HepG2 (cell line): ENCODE data around the gene SLC4A2. TPM values are rescaled to one million over a fixed set of nuclear protein-coding genes. Genes with fewer than 3 reads are reported as not detected.

Source experiments
- ATAC-seq: fragments of 200-7000 bp; cut with Tn5 transposase; 3 replicates; pipeline ENCODE4 v1.9.1; 2020; ENCODE audit warnings: mild to moderate bottlenecking, moderate library complexity
- Bru-seq: library from RNA; stranded (reverse); fragments of 400-500 nt; gene quantifications from one replicate; lab custom pipeline; 2021; lab: Mats Ljungman, UMichigan
- BruChase-seq, 2 experiments: library from RNA; stranded (reverse); fragments of 400-500 nt; gene quantifications; one replicate each; lab custom pipeline; 2021; lab: Mats Ljungman, UMichigan
- BruUV-seq: library from RNA; stranded (reverse); fragments of 400-500 nt; replicated peaks from 2 replicates; lab custom pipeline; 2021; lab: Mats Ljungman, UMichigan
- CTCF ChIA-PET: fragments of 300-600 bp; formaldehyde crosslinking; extraction: SDS; loops from one replicate; lab custom pipeline; 2021; ENCODE audit warnings: low total read pairs, inconsistent platforms, low intra/inter-chr PET ratio; lab: Yijun Ruan, JAX
- POLR2A ChIA-PET: fragments of 350-600 bp; sonication (Branson Sonifier 250); formaldehyde crosslinking; loops from one replicate; lab custom pipeline; 2020; ENCODE audit warnings: antibody characterized with exemption, inconsistent platforms; lab: Yijun Ruan, JAX
- DNase-seq: peaks from one replicate; pipeline ENCODE4 v3.0.0-alpha.2; 2015; ENCODE audit warnings: low spot score
- FAIRE-seq: peaks from 3 replicates; lab custom pipeline; 2011; peaks lifted over from hg19 to GRCh38; lab: Jason Lieb, UNC
- H2AFZ ChIP-seq: one replicate; pipeline ENCODE4 v1.6.1; 2011; ENCODE audit warnings: low read length, inconsistent platforms
- H3K27ac ChIP-seq: fragments of 300-600 bp; 3 replicates; pipeline ENCODE4 v1.8.0; 2011; ENCODE audit warnings: mixed run types, mild to moderate bottlenecking, mixed read lengths, low read length, inconsistent platforms; ENCODE audit not compliant: insufficient read depth; ENCODE audit errors: extremely low read length
- H3K27me3 ChIP-seq, 2 experiments: fragments of 200-600 bp in 1 of 2; 2 replicates in 1 of 2; 3 replicates in 1 of 2; pipeline versions ENCODE4 v1.6.0 to v1.8.0; 2011; ENCODE audit warnings: low read length in 2 of 2, mild to moderate bottlenecking in 2 of 2, moderate library complexity in 2 of 2, inconsistent platforms in 1 of 2; ENCODE audit not compliant: insufficient read depth in 2 of 2, control insufficient read depth in 1 of 2
- H3K36me3 ChIP-seq, 2 experiments: fragments of 200-600 bp in 1 of 2; replicated peaks in 1 of 2; 2 replicates in 1 of 2; 3 replicates in 1 of 2; pipeline versions ENCODE4 v1.5.1 to v1.8.0; 2011; ENCODE audit warnings: low read length in 2 of 2, inconsistent platforms in 1 of 2; ENCODE audit not compliant: insufficient read depth in 2 of 2, control insufficient read depth in 1 of 2
- H3K4me1 ChIP-seq: 2 replicates; pipeline ENCODE4 v1.5.1; 2012; ENCODE audit warnings: low read length, inconsistent platforms; ENCODE audit not compliant: insufficient read depth
- H3K4me2 ChIP-seq: 2 replicates; pipeline ENCODE4 v1.6.0; 2011; ENCODE audit warnings: low read depth, low read length, inconsistent platforms
- H3K4me3 ChIP-seq, 3 experiments: fragments of 200-600 bp in 1 of 3; sonication (generic), shearing (Covaris generic) in 1 of 3; replicated peaks in 1 of 3; 2 replicates each; pipeline ENCODE4 v1.5.1; 2011 to 2016; ENCODE audit warnings: low read length in 3 of 3, inconsistent platforms in 2 of 3, low read depth in 2 of 3, mild to moderate bottlenecking in 2 of 3, control low read depth in 1 of 3, mixed read lengths in 1 of 3; ENCODE audit not compliant: insufficient read depth in 1 of 3
- H3K79me2 ChIP-seq: one replicate; pipeline ENCODE4 v1.6.1; 2011; ENCODE audit warnings: low read length, inconsistent platforms; ENCODE audit not compliant: insufficient read depth
- H3K9ac ChIP-seq: 2 replicates; pipeline ENCODE4 v1.6.0; 2011; ENCODE audit warnings: mild to moderate bottlenecking, low read depth, low read length, inconsistent platforms; ENCODE audit not compliant: insufficient read depth
- H3K9me3 ChIP-seq: 2 replicates; pipeline ENCODE4 v1.5.1; 2012; ENCODE audit warnings: mild to moderate bottlenecking, low read length
- H4K20me1 ChIP-seq: 2 replicates; pipeline ENCODE4 v1.6.0; 2011; ENCODE audit warnings: inconsistent platforms, mild to moderate bottlenecking, low read length, moderate library complexity; ENCODE audit not compliant: insufficient read depth
- DR1 ChIP-seq: sonication (generic); formaldehyde crosslinking; IDR thresholded peaks from 2 replicates; pipeline ENCODE4 v1.8.0; 2021; ENCODE audit warnings: mild to moderate bottlenecking, missing genetic modification reagents, inconsistent platforms
- ESRRA ChIP-seq: sonication (generic); formaldehyde crosslinking; IDR thresholded peaks from 2 replicates; pipeline ENCODE4 v1.5.1; 2020; ENCODE audit warnings: mild to moderate bottlenecking, low read depth, missing genetic modification reagents
- KDM5A ChIP-seq: fragments of 200-600 bp; sonication (generic); IDR thresholded peaks from 2 replicates; pipeline ENCODE4 v1.7.0; 2018; ENCODE audit warnings: antibody characterized with exemption, mild to moderate bottlenecking, low read length, borderline replicate concordance
- SMAD1 ChIP-seq: sonication (generic); formaldehyde crosslinking; IDR thresholded peaks from 2 replicates; pipeline ENCODE4 v1.4.0; 2020; ENCODE audit warnings: missing genetic modification reagents, low read depth, mild to moderate bottlenecking, borderline replicate concordance
- TOPORS ChIP-seq: sonication (generic); formaldehyde crosslinking; IDR thresholded peaks from 2 replicates; pipeline ENCODE4 v1.8.0; 2023; ENCODE audit warnings: mild to moderate bottlenecking, missing genetic modification reagents
- ZNF660 ChIP-seq: sonication (generic); formaldehyde crosslinking; IDR thresholded peaks from 2 replicates; pipeline ENCODE4 v1.5.1; 2020; ENCODE audit warnings: mild to moderate bottlenecking, low read depth, missing genetic modification reagents, borderline replicate concordance
- ZNF703 ChIP-seq: sonication (generic); formaldehyde crosslinking; IDR thresholded peaks from 2 replicates; pipeline ENCODE4 v1.5.1; 2020; ENCODE audit warnings: missing genetic modification reagents, mild to moderate bottlenecking, moderate library complexity, borderline replicate concordance
- ZNF878 ChIP-seq: sonication (generic); formaldehyde crosslinking; IDR thresholded peaks from 2 replicates; pipeline ENCODE4 v1.8.1; 2023; ENCODE audit warnings: mild to moderate bottlenecking, missing genetic modification reagents, moderate library complexity
- WGBS: methylation state at CpG from one replicate; pipeline ENCODE4 v1.1.6; 2017; ENCODE audit warnings: low lambda C conversion rate; 5-methylcytosine and 5-hydroxymethylcytosine counted together
- in situ Hi-C: cut with HindIII; loops from 2 replicates; pipeline ENCODE4 v1.10.0; 2017; ENCODE audit warnings: low pct_unique_long_range_greater_than_20kb; ENCODE audit not compliant: extremely low pct_ligation_motif_present
- intact Hi-C: fragments of 100-400 bp; cut with micrococcal nuclease; formaldehyde crosslinking; loops from one replicate; pipeline ENCODE4 v1.10.0; 2022; ENCODE audit not compliant: unreplicated experiment
- long read RNA-seq, 2 experiments: library from RNA in 1 of 2; library from polyadenylated mRNA in 1 of 2; stranded (forward) in 1 of 2; unstranded in 1 of 2; transcript quantifications; one replicate each; pipeline ENCODE4 v2.0.0, GENCODE V29; 2019 to 2022
- polyA minus RNA-seq, 3 experiments: library from RNA; depleted of rRNA, polyadenylated mRNA; stranded (reverse); fragments of >200 nt; gene quantifications; 2 replicates each; pipeline ENCODE4 v1.2.3, GENCODE V29; 2011; ENCODE audit warnings: low replicate concordance in 1 of 3
- polyA plus RNA-seq, 8 experiments: library from polyadenylated mRNA; depleted of rRNA in 3 of 8; stranded (reverse) in 7 of 8; unstranded in 1 of 8; fragments of >200 nt; fragmentation: Illumina TruSeq in 4 of 8; extraction: Trizol in 4 of 8; gene quantifications; 2 replicates each; pipeline versions ENCODE4 v1.2.1 to v1.2.3, GENCODE V29; 2011 to 2016; ENCODE audit warnings: low read depth in 4 of 8, missing spikeins in 1 of 8, mixed read lengths in 1 of 8; ENCODE audit not compliant: insufficient read depth in 1 of 8
- total RNA-seq, 5 experiments: library from RNA; depleted of rRNA; stranded (reverse); fragments of >200 nt; fragmentation: Illumina TruSeq; extraction: Trizol; gene quantifications; 2 replicates each; pipeline ENCODE4 v1.2.3, GENCODE V29; 2016; ENCODE audit warnings: low read depth in 1 of 5
- TF ChIP-seq, protein P1 (sequence below): sonication (generic); formaldehyde crosslinking; IDR thresholded peaks from 2 replicates; pipeline ENCODE4 v1.5.0; 2020; ENCODE audit warnings: missing genetic modification reagents, mild to moderate bottlenecking, borderline replicate concordance
- TF ChIP-seq, protein P2 (sequence below): sonication (generic); formaldehyde crosslinking; IDR thresholded peaks from 2 replicates; pipeline ENCODE4 v1.8.1; 2023; ENCODE audit warnings: missing genetic modification reagents, mild to moderate bottlenecking, borderline replicate concordance

The SLC4A2 gene, protein sequence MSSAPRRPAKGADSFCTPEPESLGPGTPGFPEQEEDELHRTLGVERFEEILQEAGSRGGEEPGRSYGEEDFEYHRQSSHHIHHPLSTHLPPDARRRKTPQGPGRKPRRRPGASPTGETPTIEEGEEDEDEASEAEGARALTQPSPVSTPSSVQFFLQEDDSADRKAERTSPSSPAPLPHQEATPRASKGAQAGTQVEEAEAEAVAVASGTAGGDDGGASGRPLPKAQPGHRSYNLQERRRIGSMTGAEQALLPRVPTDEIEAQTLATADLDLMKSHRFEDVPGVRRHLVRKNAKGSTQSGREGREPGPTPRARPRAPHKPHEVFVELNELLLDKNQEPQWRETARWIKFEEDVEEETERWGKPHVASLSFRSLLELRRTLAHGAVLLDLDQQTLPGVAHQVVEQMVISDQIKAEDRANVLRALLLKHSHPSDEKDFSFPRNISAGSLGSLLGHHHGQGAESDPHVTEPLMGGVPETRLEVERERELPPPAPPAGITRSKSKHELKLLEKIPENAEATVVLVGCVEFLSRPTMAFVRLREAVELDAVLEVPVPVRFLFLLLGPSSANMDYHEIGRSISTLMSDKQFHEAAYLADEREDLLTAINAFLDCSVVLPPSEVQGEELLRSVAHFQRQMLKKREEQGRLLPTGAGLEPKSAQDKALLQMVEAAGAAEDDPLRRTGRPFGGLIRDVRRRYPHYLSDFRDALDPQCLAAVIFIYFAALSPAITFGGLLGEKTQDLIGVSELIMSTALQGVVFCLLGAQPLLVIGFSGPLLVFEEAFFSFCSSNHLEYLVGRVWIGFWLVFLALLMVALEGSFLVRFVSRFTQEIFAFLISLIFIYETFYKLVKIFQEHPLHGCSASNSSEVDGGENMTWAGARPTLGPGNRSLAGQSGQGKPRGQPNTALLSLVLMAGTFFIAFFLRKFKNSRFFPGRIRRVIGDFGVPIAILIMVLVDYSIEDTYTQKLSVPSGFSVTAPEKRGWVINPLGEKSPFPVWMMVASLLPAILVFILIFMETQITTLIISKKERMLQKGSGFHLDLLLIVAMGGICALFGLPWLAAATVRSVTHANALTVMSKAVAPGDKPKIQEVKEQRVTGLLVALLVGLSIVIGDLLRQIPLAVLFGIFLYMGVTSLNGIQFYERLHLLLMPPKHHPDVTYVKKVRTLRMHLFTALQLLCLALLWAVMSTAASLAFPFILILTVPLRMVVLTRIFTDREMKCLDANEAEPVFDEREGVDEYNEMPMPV
- total RNA-seq (2016; rRNA removed; fragmentation: Illumina TruSeq; extraction: Trizol) (47.4 and 73.4 TPM in 2 replicates), polyA plus RNA-seq (2011; rRNA removed) (46.0 and 51.9 TPM in 2 replicates), polyA minus RNA-seq (2011; rRNA and poly(A)+ RNA removed; ENCODE audit: low replicate concordance) (135 and 192 TPM in 2 replicates), Bru-seq, nascent RNA (percentile 61 among the genes with signal in this experiment), BruChase-seq, experiment 1, labeled RNA remaining after a 6-hour chase (percentile 87 among the genes with signal in this experiment), BruChase-seq, experiment 2, labeled RNA remaining after a 2-hour chase (percentile 78 among the genes with signal in this experiment)
- total RNA-seq (2016; cell fraction: cytosol; rRNA removed; fragmentation: Illumina TruSeq; extraction: Trizol; ENCODE audit: low read depth), result 8.6 and 14.7 TPM in 2 replicates
- total RNA-seq (2016; cell fraction: insoluble cytoplasmic fraction; rRNA removed; fragmentation: Illumina TruSeq; extraction: Trizol), result 34.8 and 77.4 TPM in 2 replicates
- 26.6 and 30.8 TPM in 2 replicates for total RNA-seq (2016; cell fraction: membrane; rRNA removed; fragmentation: Illumina TruSeq; extraction: Trizol)
- 63.4 and 65.4 TPM in 2 replicates for total RNA-seq (2016; cell fraction: nucleus; rRNA removed; fragmentation: Illumina TruSeq; extraction: Trizol)
- polyA plus RNA-seq (2011; cell fraction: cytosol; rRNA removed), result 27.2 and 39.8 TPM in 2 replicates
- polyA plus RNA-seq (2011; cell fraction: nucleus; rRNA removed), result 152 and 184 TPM in 2 replicates
- polyA plus RNA-seq (2012), result 43.5 and 58.1 TPM in 2 replicates
- 13.4 and 18.9 TPM in 2 replicates for polyA plus RNA-seq (2016; cell fraction: cytosol; fragmentation: Illumina TruSeq; extraction: Trizol; ENCODE audit: low read depth)
- polyA plus RNA-seq (2016; cell fraction: insoluble cytoplasmic fraction; fragmentation: Illumina TruSeq; extraction: Trizol; ENCODE audit: low read depth), result 43.1 and 59.0 TPM in 2 replicates
- 34.8 and 39.1 TPM in 2 replicates for polyA plus RNA-seq (2016; cell fraction: membrane; fragmentation: Illumina TruSeq; extraction: Trizol; ENCODE audit: low read depth)
- 204 and 209 TPM in 2 replicates for polyA plus RNA-seq (2016; cell fraction: nucleus; fragmentation: Illumina TruSeq; extraction: Trizol; ENCODE audit: insufficient read depth, low read depth)
- 36.1 and 36.4 TPM in 2 replicates for polyA minus RNA-seq (2011; cell fraction: cytosol; rRNA and poly(A)+ RNA removed)
- polyA minus RNA-seq (2011; cell fraction: nucleus; rRNA and poly(A)+ RNA removed), result 37.8 and 40.6 TPM in 2 replicates
- long read RNA-seq, experiment 1, full-length matches to known transcripts, result 6 of 29 reads
- long read RNA-seq, experiment 1, partial matches to known transcripts, result 21 of 29 reads
- long read RNA-seq, experiment 1, other reads (novel, unspliced or antisense), result 2 of 29 reads
- long read RNA-seq, experiment 2, full-length matches to known transcripts, result 65 of 204 reads
- long read RNA-seq, experiment 2, partial matches to known transcripts, result 112 of 204 reads
- long read RNA-seq, experiment 2, other reads (novel, unspliced or antisense), result 27 of 204 reads

DNA sequence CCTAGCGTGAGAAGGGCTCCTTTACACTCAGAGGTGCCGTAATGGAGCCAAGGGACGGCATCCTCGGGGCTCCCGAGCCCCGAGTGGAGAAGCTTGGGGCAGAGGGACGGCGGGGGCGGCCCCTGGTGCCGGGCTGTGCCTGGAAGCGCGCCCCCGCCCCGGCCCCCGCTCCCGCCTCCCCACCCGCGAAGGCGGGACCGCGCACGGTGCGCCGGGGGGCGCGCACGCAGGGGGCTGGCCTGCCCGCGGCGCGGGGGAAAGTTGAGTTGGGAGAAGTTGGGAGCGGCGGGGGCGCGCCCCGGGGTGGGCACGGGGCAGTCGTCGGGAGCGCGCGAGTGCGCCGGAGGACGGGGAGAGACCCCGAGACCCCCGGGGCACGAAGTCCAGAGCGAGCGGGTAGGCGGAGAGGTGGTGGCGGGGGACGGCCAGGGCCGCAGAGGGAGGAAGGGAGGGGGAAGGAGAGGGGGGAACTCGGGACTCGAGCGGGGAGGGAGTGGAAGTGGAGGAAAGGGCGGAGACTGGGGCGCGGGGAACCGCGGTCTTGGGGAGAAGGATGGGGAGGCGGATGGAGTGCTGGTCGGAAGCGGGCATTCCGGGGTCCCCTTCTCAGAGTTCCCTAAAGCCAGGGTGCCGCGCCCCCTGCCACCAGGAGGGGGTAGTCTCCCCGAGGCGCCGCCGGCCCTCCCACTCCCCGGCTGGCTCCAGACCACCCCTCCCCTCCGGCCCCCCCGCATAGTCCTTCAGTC is at the start of gene SLC4A2:
Gene SLC4A2 (plus strand): TSS at position 223 of the 746 bp plus-strand sequence. CDS start 2,399 bp downstream, outside the sequence.
- H2AFZ ChIP-seq, result no peak within 1 kb of the TSS
- ATAC-seq (0 out of 3 replicates have a peak, but pooled peaks have one; percentile 2), DNase-seq (peak; percentile 50), FAIRE-seq (no peak)
- H3K27ac ChIP-seq, result peak within 1 kb of the TSS; percentile 86
- peaks cover 4% of the 10 kb centered on the region; the same call in 1 of the 2 replicates for H4K20me1 ChIP-seq
- intact Hi-C loops, result loop anchor here (2.0 kb wide), 2 partner anchors 27 to 51 kb away; partner anchors contain the start of gene AGAP3
- no TSS peak for BruUV-seq
- no peaks in the 10 kb centered on the region; a peak in 1 of 5 replicates for H3K27me3 ChIP-seq
- H3K9me3 ChIP-seq, result no peaks in the 10 kb centered on the region
- ChIA-PET POLR2A (interaction anchor here (1.2 to 2.0 kb wide), 5 partner anchors 17 to 26 kb away, joined by 3 to 8 read pairs (median 6); partner anchors contain the start of genes AGAP3, FASTK and TMUB1), CTCF (interaction anchor here (0.8 kb wide), 1 partner anchor 51 kb away, joined by 3 read pairs; no protein-coding TSS in a partner anchor)
- in situ Hi-C loops, result no loop called here
- H3K4me2 ChIP-seq, result peak within 1 kb of the TSS; percentile 98
- peaks cover 0 to 3% of the 10 kb centered on the region in 2 experiments; a peak in 1 of 5 replicates for H3K36me3 ChIP-seq
- H3K4me1 ChIP-seq, result peaks cover 51% of the 10 kb centered on the region
- H3K9ac ChIP-seq, result peak within 1 kb of the TSS; percentile 87
- WGBS, result under 1% methylated on average over 33 of the region's 75 CpGs
- H3K79me2 ChIP-seq, result peaks cover 16% of the 10 kb centered on the region
- H3K4me3 ChIP-seq, result peak within 1 kb of the TSS; percentile 69 to 92 (median 90)
- TF ChIP-seq, protein P1, sequence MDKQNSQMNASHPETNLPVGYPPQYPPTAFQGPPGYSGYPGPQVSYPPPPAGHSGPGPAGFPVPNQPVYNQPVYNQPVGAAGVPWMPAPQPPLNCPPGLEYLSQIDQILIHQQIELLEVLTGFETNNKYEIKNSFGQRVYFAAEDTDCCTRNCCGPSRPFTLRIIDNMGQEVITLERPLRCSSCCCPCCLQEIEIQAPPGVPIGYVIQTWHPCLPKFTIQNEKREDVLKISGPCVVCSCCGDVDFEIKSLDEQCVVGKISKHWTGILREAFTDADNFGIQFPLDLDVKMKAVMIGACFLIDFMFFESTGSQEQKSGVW, result no peak
- no peak for TF ChIP-seq DR1 (CRISPR knock-in tag)
- TF ChIP-seq, protein P2, sequence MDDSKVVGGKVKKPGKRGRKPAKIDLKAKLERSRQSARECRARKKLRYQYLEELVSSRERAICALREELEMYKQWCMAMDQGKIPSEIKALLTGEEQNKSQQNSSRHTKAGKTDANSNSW (CRISPR knock-in tag), result no peak
- TF ChIP-seq ZNF660 (CRISPR knock-in tag), result no peak
- TF ChIP-seq KDM5A, result peak; percentile 27; the same call in 1 of the 2 replicates
- TF ChIP-seq TOPORS (CRISPR knock-in tag), result no peak
- no peak for TF ChIP-seq ZNF703 (CRISPR knock-in tag)
- TF ChIP-seq ESRRA, result no peak
- TF ChIP-seq SMAD1, result no peak
- TF ChIP-seq ZNF878, result no peak
